Lower leg skin (tissue), 3 donors: ENCODE measurements around the gene CFLAR.

Experiments
- POLR2A ChIP-seq, 2 donors: fragments of 450-650 bp; IDR thresholded peaks; one replicate each; pipeline ENCODE4 v1.6.1; 2016 to 2017; ENCODE audit warnings: antibody characterized with exemption in 2 of 2, mild to moderate bottlenecking in 1 of 2, moderate library complexity in 1 of 2
- TF ChIP-seq, protein P1 (sequence below), 3 donors: fragments of 450-650 bp; IDR thresholded peaks; one replicate each; pipeline ENCODE4 v1.5.1; 2016; ENCODE audit warnings: antibody characterized with exemption in 3 of 3, mild to moderate bottlenecking in 3 of 3, moderate library complexity in 2 of 3

DNA sequence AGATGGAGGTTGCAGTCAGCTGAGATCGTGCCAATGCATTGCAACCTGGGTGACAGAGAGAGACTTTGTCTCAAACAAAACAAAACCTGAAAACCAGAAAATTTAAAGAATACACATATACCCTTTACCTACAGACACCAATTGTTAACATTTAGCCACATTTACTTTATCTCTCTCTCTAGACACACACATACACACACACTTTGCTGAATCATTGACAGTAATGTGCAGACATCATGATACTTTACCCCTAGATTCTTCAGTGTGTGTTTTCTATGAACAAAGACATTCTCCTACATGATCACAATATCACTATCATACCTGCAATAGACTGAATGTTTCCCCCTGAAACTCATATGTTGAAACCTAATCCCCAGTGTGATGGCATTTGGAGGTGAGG is 10.2 kb upstream of the CFLAR start:
- TF ChIP-seq, protein P1, sequence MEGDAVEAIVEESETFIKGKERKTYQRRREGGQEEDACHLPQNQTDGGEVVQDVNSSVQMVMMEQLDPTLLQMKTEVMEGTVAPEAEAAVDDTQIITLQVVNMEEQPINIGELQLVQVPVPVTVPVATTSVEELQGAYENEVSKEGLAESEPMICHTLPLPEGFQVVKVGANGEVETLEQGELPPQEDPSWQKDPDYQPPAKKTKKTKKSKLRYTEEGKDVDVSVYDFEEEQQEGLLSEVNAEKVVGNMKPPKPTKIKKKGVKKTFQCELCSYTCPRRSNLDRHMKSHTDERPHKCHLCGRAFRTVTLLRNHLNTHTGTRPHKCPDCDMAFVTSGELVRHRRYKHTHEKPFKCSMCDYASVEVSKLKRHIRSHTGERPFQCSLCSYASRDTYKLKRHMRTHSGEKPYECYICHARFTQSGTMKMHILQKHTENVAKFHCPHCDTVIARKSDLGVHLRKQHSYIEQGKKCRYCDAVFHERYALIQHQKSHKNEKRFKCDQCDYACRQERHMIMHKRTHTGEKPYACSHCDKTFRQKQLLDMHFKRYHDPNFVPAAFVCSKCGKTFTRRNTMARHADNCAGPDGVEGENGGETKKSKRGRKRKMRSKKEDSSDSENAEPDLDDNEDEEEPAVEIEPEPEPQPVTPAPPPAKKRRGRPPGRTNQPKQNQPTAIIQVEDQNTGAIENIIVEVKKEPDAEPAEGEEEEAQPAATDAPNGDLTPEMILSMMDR (IDR thresholded peaks at IDR 0.05) = no peak
- TF ChIP-seq POLR2A (IDR thresholded peaks at IDR 0.05) = no peak
